Motor neuron (in vitro differentiated cells): ENCODE results near the gene NIN. TPM values are rescaled to one million over a fixed set of nuclear protein-coding genes. Genes with fewer than 3 reads are reported as not detected.
"Not testable (repeated sequence)": the region's sequence is repeated elsewhere in the genome, so short reads cannot be mapped to it uniquely, and the experiment has no call there.

Source experiments
- ATAC-seq, 8 experiments: fragments of 200-7000 bp; cut with Tn5 transposase; replicated peaks in 6 of 8; 2 replicates each; pipeline ENCODE4 v1.8.0; 2021; ENCODE audit warnings: mild to moderate bottlenecking in 8 of 8, moderate library complexity in 8 of 8
- H3K27ac ChIP-seq, 2 donors: fragments of 250-450 bp; sonication (Bioruptor Pico); 2 replicates each; pipeline ENCODE4 v1.9.0; 2021; ENCODE audit warnings: antibody characterized with exemption in 2 of 2, mild to moderate bottlenecking in 2 of 2, moderate library complexity in 1 of 2
- H3K4me1 ChIP-seq, 2 donors: fragments of 250-450 bp; sonication (Bioruptor Pico); replicated peaks in 1 of 2; 2 replicates each; pipeline ENCODE4 v1.6.1; 2021; ENCODE audit warnings: antibody characterized with exemption in 2 of 2, mild to moderate bottlenecking in 2 of 2, moderate library complexity in 1 of 2
- H3K4me3 ChIP-seq, 5 donors: fragments of 250-450 bp; sonication (Bioruptor Pico); 2 replicates each; pipeline ENCODE4 v1.9.0; 2021; ENCODE audit warnings: antibody characterized with exemption in 5 of 5, mild to moderate bottlenecking in 5 of 5, moderate library complexity in 4 of 5
- WGBS, 10 experiments: fragments of 450-650 bp; shearing (Covaris generic); methylation state at CpG; one replicate each; pipeline ENCODE4 v1.0.0; 2022; 5-methylcytosine and 5-hydroxymethylcytosine counted together
- in situ Hi-C, 9 experiments: fragments of 400-800 bp; cut with MboI; loops; one replicate each; pipeline ENCODE4 v1.15.0; 2021; ENCODE audit warnings: low sequenced_read_pairs in 9 of 9, low pct_unique_long_range_greater_than_20kb in 2 of 9; ENCODE audit not compliant: unreplicated experiment in 9 of 9
- total RNA-seq, 8 experiments: library from RNA; unstranded; fragments of 300-600 nt; gene quantifications; 2 replicates each; pipeline versions ENCODE4 v1.2.3 to v1.2.4, GENCODE V29; 2022

Gene NIN
- total RNA-seq, 8 experiments from 2014 or later: 13.6 to 76.4 (median 31.3) TPM

DNA sequence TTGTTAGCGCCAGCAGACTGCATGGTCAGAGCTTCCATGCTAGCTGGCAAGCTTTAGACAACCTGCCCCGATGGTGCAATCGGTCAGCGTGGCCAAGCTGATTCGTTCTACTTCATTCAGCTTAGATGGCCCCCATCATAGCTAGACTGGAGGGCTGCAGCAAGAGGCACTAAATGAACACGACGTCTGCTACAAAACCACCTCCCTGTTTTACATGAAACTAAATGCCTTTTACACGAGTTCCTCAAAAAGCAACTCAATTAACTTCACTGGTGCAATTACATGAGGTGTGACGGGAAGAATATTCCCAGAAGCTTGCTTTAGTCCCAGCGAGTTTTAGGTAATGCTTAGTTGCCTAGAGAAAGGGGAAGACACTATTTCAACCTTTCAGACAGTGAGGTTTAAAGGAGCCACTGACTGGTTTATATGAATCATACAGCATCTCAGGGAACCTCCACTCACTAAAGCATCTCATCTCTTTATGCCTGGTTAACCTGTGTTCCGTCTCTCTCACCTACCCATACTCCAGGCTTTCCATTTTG is 8.4 kb downstream of the NIN start:
- in situ Hi-C loops: no loop called here
- 69 to 100% (median 89%) methylated on average over 1 to 9 of the region's 11 CpGs for WGBS, 10 experiments
- no peak overlapping the region for H3K4me3 ChIP-seq
- H3K27ac ChIP-seq: peak overlapping the region; percentile 56 to 81
- peak in 5 of 8 experiments; percentile 8 to 51 (median 46) for ATAC-seq
- peaks cover 74 to 85% of the 10 kb centered on the region in 2 donors for H3K4me1 ChIP-seq

- peak in 7 of 8 experiments; percentile 33 to 70 (median 40) for ATAC-seq
- WGBS, 10 experiments: 85 to 100% (median 93%) methylated on average over 1 to 5 of the region's 13 CpGs; no CpG with 5 or more reads in 6 of the 10 experiments
- Histone ChIP-seq H3K4me3 (no peak overlapping the region), H3K4me1 (peaks cover 68 to 79% of the 10 kb centered on the region in 2 donors), H3K27ac (peak overlapping the region; percentile 50 to 81)
- in situ Hi-C loops: no loop called here
These were observed 9.2 kb downstream of the NIN start for GRCh38 chr14:50821510-50822464.

GRCh38 chr14:50820786-50821509 is 10.0 kb downstream of the NIN start:
- Histone ChIP-seq H3K27ac (peak overlapping the region in 1 of 2 donors; percentile 81), H3K4me3 (no peak overlapping the region), H3K4me1 (peaks cover 64 to 77% of the 10 kb centered on the region in 2 donors)
- WGBS, 10 experiments: 10 to 100% (median 83%) methylated on average over 1 to 3 of the region's 3 CpGs; no CpG with 5 or more reads in 1 of the 10 experiments
- in situ Hi-C loops: no loop called here
- peak in 5 of 8 experiments; percentile 62 to 69 (median 67) for ATAC-seq

DNA sequence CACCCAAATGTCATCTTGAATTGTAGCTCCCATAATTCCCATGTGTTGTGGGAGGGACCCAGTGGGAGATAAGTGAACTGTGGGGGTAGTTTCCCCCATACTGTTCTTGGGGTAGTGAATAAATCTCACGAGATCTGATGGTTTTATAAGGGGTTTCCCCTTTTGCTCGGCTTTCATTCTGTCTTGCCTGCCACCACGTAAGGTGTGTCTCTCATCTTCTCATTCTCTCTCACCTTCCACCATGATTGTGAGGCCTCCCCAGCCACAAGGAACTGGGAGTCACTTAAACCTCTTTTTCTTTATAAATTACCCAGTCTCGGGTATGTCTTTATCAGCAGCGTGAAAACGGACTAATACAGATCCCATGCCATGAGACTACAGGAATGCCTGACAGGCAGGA is 11.7 kb downstream of the NIN start:
- H3K27ac ChIP-seq, ATAC-seq, H3K4me3 ChIP-seq, in situ Hi-C loops: not testable (repeated sequence)
- H3K4me1 ChIP-seq: peaks cover 55 to 62% of the 10 kb centered on the region in 2 donors
- 57 to 100% (median 100%) methylated on average over 1 to 6 of the region's 6 CpGs; no CpG with 5 or more reads in 1 of the 10 experiments for WGBS, 10 experiments

DNA sequence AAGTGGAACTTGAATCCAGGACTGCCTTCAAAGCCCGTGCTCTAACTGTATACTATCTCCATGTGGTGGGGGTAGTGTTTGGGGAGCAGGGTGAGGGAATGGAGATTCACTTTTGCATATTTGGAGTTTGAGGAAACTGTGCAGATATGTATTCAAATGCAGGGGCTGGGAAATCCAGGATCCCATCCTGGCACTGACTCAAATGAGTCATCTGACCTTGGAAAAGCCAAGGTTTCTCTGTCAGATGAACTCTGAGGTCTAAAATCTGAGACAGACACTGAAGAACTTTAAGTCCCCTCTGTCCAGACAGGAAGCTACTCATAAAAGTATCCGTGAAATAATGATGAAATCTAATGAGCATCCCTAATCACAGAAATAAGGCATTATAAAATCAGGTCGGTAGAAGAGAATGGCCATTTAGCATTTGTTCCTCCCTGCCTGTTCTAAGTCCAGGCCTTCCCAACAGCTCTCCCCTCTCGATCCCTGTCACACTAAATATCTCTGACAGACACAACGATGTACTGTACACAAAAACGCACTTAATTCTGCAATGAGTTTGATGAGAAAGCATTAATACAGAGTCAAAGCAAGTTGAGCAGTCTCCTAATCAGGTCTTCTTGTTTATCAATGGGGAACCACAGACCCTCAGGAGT is 14.4 kb downstream of the NIN start:
- in situ Hi-C loops: no loop called here
- 0 to 87% (median 56%) methylated on average over 1 to 6 of the region's 6 CpGs; no CpG with 5 or more reads in 1 of the 10 experiments for WGBS, 10 experiments
- Histone ChIP-seq H3K4me1 (peaks cover 27 to 35% of the 10 kb centered on the region in 2 donors), H3K4me3 (no peak overlapping the region), H3K27ac (no peak overlapping the region)
- ATAC-seq: peak in 3 of 8 experiments; percentile 11 to 57 (median 50)

- H3K4me1 ChIP-seq: peaks cover 17 to 25% of the 10 kb centered on the region in 2 donors
- ATAC-seq, H3K27ac ChIP-seq, H3K4me3 ChIP-seq, in situ Hi-C loops: not testable (repeated sequence)
- WGBS, 10 experiments: 88 to 100% (median 100%) methylated on average over 1 to 5 of the region's 5 CpGs; no CpG with 5 or more reads in 2 of the 10 experiments
These were observed 15.4 kb downstream of the NIN start for GRCh38 chr14:50815526-50815925.

DNA sequence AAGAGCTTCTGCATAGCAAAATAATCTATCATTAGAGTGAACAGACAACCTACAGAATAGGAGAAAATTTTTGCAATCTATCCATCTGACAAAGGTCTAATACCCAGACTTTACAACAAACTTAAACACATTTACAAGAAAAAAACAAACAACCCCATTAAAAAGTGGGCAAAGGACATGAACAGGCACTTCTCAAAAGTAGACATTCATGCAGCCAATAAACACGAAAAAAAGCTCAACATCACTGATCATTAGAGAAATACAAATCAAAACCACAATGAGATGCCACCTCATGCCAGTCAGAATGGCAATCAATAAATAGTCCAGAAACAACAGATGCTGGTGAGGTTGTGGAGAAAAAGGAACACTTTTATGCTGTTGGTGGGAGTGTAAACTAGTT is 15.9 kb downstream of the NIN start:
- H3K4me3 ChIP-seq, in situ Hi-C loops, ATAC-seq, H3K27ac ChIP-seq: not testable (repeated sequence)
- 43 to 100% (median 100%) methylated on average over 1 of the region's 1 CpG; no CpG with 5 or more reads in 4 of the 10 experiments for WGBS, 10 experiments
- peaks cover 13 to 20% of the 10 kb centered on the region in 2 donors for H3K4me1 ChIP-seq

GRCh38 chr14:50814161-50814560 is 16.8 kb downstream of the NIN start:
- no peak for ATAC-seq
- Histone ChIP-seq H3K4me3 (no peak overlapping the region), H3K4me1 (peaks cover 5 to 11% of the 10 kb centered on the region in 2 donors), H3K27ac (no peak overlapping the region)
- in situ Hi-C loops: no loop called here
- WGBS, 10 experiments: 74 to 100% (median 93%) methylated on average over 1 to 3 of the region's 3 CpGs; no CpG with 5 or more reads in 2 of the 10 experiments

DNA sequence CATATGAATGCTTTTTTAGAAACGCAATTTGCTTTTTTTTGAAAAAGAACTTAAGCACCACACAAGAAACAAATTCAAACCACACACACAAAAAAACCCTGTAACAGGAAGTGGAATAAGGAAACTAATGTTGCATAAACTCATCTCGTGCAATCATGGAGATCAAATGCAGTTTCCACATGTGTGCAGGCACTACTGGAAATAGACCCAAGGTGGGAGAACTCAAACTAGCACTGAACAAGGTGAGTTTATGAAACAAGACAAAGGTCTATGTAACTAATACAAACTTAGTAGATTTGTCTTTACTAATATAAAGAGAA is 17.5 kb downstream of the NIN start:
- peaks cover 4 to 7% of the 10 kb centered on the region in 2 donors for H3K4me1 ChIP-seq
- WGBS, 10 experiments: 29 to 100% (median 90%) methylated on average over 1 to 2 of the region's 2 CpGs
- H3K4me3 ChIP-seq: no peak overlapping the region
- no peak overlapping the region for H3K27ac ChIP-seq
- in situ Hi-C loops: no loop called here
- no peak for ATAC-seq

GRCh38 chr14:50812856-50813543 is 18.0 kb downstream of the NIN start:
- ATAC-seq: no peak
- Histone ChIP-seq H3K4me3 (no peak overlapping the region), H3K4me1 (peaks cover 4 to 7% of the 10 kb centered on the region in 2 donors), H3K27ac (no peak overlapping the region)
- in situ Hi-C loops: no loop called here
- WGBS, 10 experiments: 63 to 98% (median 76%) methylated on average over 2 to 8 of the region's 8 CpGs; no CpG with 5 or more reads in 1 of the 10 experiments

- ATAC-seq: no peak
- H3K27ac ChIP-seq: no peak overlapping the region
- WGBS, 10 experiments: 90 to 100% (median 98%) methylated on average over 1 to 2 of the region's 2 CpGs; no CpG with 5 or more reads in 4 of the 10 experiments
- in situ Hi-C loops: no loop called here
- H3K4me1 ChIP-seq: peaks cover 4 to 7% of the 10 kb centered on the region in 2 donors
- no peak overlapping the region for H3K4me3 ChIP-seq
These were observed 18.8 kb downstream of the NIN start for GRCh38 chr14:50812180-50812579.

GRCh38 chr14:50808053-50808452 is 22.9 kb downstream of the NIN start:
- Histone ChIP-seq H3K27ac (no peak overlapping the region), H3K4me1 (peaks cover 0 to 12% of the 10 kb centered on the region in 2 donors), H3K4me3 (no peak overlapping the region)
- ATAC-seq: no peak
- WGBS, 10 experiments: 40 to 100% (median 88%) methylated on average over 1 to 5 of the region's 5 CpGs; no CpG with 5 or more reads in 3 of the 10 experiments
- in situ Hi-C loops: no loop called here
